PFSK-1 (cell line): ENCODE measurements around the gene GLIS1.

Experiments used
- FOXP2 ChIP-seq: optimal IDR thresholded peaks from 2 replicates; pipeline ENCODE3; 2011; ENCODE audit warnings: borderline replicate concordance, control low read depth, inconsistent platforms; ENCODE audit not compliant: insufficient read depth; ENCODE audit errors: extremely low read length, extremely low read depth
- POLR2AphosphoS5 ChIP-seq: IDR thresholded peaks from 2 replicates; pipeline ENCODE4 v1.6.1; 2012; ENCODE audit warnings: low read depth, mild to moderate bottlenecking, control low read depth, low read length, moderate library complexity
- REST ChIP-seq, 2 experiments: IDR thresholded peaks; 2 replicates each; pipeline versions ENCODE4 v1.6.1 to v1.8.0; 2011 to 2012; ENCODE audit warnings: low read depth in 2 of 2, low read length in 2 of 2, control low read depth in 1 of 2, inconsistent platforms in 1 of 2, mild to moderate bottlenecking in 1 of 2, moderate library complexity in 1 of 2; ENCODE audit not compliant: insufficient read depth in 1 of 2
- SIN3A ChIP-seq: IDR thresholded peaks from 2 replicates; pipeline ENCODE4 v1.6.1; 2012; ENCODE audit warnings: mild to moderate bottlenecking, low read length, moderate library complexity, borderline replicate concordance; ENCODE audit not compliant: insufficient read depth
- TAF1 ChIP-seq: IDR thresholded peaks from 2 replicates; pipeline ENCODE4 v1.6.1; 2012; ENCODE audit warnings: low read length, control low read depth, borderline replicate concordance; ENCODE audit not compliant: insufficient read depth

GLIS1 gene

GRCh38 chr1:53553734-53554509, 185.0 kb downstream of the GLIS1 start:
- TF ChIP-seq SIN3A: no peak
- no peak for TF ChIP-seq REST (IDR thresholded peaks at IDR 0.05; ENCODE audit: insufficient read depth in 1 of 2, low read depth in 2 of 2, low read length in 2 of 2)
- no peak for TF ChIP-seq POLR2AphosphoS5

GRCh38 chr1:53552981-53553733, 185.8 kb downstream of the GLIS1 start:
- TF ChIP-seq POLR2AphosphoS5 (no peak), REST (IDR thresholded peaks at IDR 0.05; ENCODE audit: insufficient read depth in 1 of 2, low read depth in 2 of 2, low read length in 2 of 2) (no peak), FOXP2 (no peak), SIN3A (no peak), TAF1 (no peak)

GRCh38 chr1:53552146-53552861, 186.7 kb downstream of the GLIS1 start:
- TF ChIP-seq POLR2AphosphoS5 (no peak), REST (IDR thresholded peaks at IDR 0.05; ENCODE audit: insufficient read depth in 1 of 2, low read depth in 2 of 2, low read length in 2 of 2) (no peak), FOXP2 (no peak), SIN3A (no peak), TAF1 (no peak)

- TF ChIP-seq REST (IDR thresholded peaks at IDR 0.05; ENCODE audit: insufficient read depth in 1 of 2, low read depth in 2 of 2, low read length in 2 of 2) (no peak), POLR2AphosphoS5 (no peak), FOXP2 (no peak), SIN3A (no peak), TAF1 (no peak)
Measured at GRCh38 chr1:53551428-53551995, 187.5 kb downstream of the GLIS1 start.
